Lower lobe of right lung (tissue), 2 donors: ENCODE data around the gene PDLIM1. TPM values are rescaled to one million over a fixed set of nuclear protein-coding genes. Genes with fewer than 3 reads are reported as not detected.

ENCODE experiments used
- ATAC-seq, 2 donors: fragments of 200-7000 bp; cut with Tn5 transposase; one replicate each; pipeline ENCODE4 v1.9.1; 2020 to 2022; ENCODE audit warnings: mild to moderate bottlenecking in 2 of 2, moderate library complexity in 2 of 2
- DNase-seq: peaks from one replicate; pipeline ENCODE4 v3.0.0-alpha.2; 2020
- H3K27ac ChIP-seq: fragments of 200-600 bp; one replicate; pipeline ENCODE4 v1.8.0; 2022
- H3K27me3 ChIP-seq: fragments of 200-600 bp; one replicate; pipeline ENCODE4 v1.8.0; 2022; ENCODE audit warnings: low read depth
- H3K36me3 ChIP-seq: fragments of 200-600 bp; one replicate; pipeline ENCODE4 v1.8.0; 2022; ENCODE audit warnings: mild to moderate bottlenecking
- H3K4me1 ChIP-seq: fragments of 200-600 bp; one replicate; pipeline ENCODE4 v1.8.0; 2022
- H3K4me3 ChIP-seq: fragments of 200-600 bp; one replicate; pipeline ENCODE4 v1.8.0; 2022; ENCODE audit warnings: mild to moderate bottlenecking
- H3K9me3 ChIP-seq: fragments of 200-600 bp; one replicate; pipeline ENCODE4 v1.8.0; 2022
- CTCF ChIP-seq: fragments of 200-600 bp; IDR thresholded peaks from one replicate; pipeline ENCODE4 v1.8.0; 2022; ENCODE audit warnings: antibody characterized with exemption, mild to moderate bottlenecking
- intact Hi-C: fragments of 100-400 bp; cut with DNase I; formaldehyde crosslinking; loops from one replicate; pipeline ENCODE4 v1.11.0; 2022
- total RNA-seq: library from RNA; stranded (reverse); fragmentation: NEBNext Ultra II Directional; extraction: Animal tissue kit (Norgen Biotek cat#: 25700); gene quantifications from one replicate; pipeline ENCODE4 v1.2.1, GENCODE V29; 2021
- donor health status: DM: no; HTN: yes; CAD: no; lungs with severe emphysema.

Gene PDLIM1
- total RNA-seq, 1 donor from 2014 or later, result 178 TPM

GRCh38 chr10:95329296-95329695 is 38.5 kb upstream of the PDLIM1 start:
- TF ChIP-seq CTCF, result no peak
- ATAC-seq, result peak in 1 of 2 donors; percentile 43
- no peak for DNase-seq
- no peaks in the 10 kb centered on the region for H3K27me3 ChIP-seq
- no peak overlapping the region for H3K27ac ChIP-seq
- H3K4me1 ChIP-seq, result peaks cover 30% of the 10 kb centered on the region
- no peaks in the 10 kb centered on the region for H3K9me3 ChIP-seq
- H3K4me3 ChIP-seq, result no peak overlapping the region
- H3K36me3 ChIP-seq, result no peaks in the 10 kb centered on the region
- intact Hi-C loops, result no loop called here

- Histone ChIP-seq H3K4me3 (no peak overlapping the region), H3K36me3 (peaks cover under 1% of the 10 kb centered on the region), H3K4me1 (peaks cover 27% of the 10 kb centered on the region), H3K27me3 (no peaks in the 10 kb centered on the region), H3K9me3 (no peaks in the 10 kb centered on the region), H3K27ac (no peak overlapping the region)
- DNase-seq (no peak), ATAC-seq (no peak)
- intact Hi-C loops, result no loop called here
- no peak for TF ChIP-seq CTCF
Measured at GRCh38 chr10:95328013-95328412, 37.2 kb upstream of the PDLIM1 start.

GRCh38 chr10:95327367-95327766 is 36.6 kb upstream of the PDLIM1 start:
- TF ChIP-seq CTCF, result no peak
- peaks cover 7% of the 10 kb centered on the region for H3K36me3 ChIP-seq
- peak; percentile 60 for DNase-seq
- H3K4me3 ChIP-seq, result no peak overlapping the region
- no peaks in the 10 kb centered on the region for H3K27me3 ChIP-seq
- peak; percentile 59 to 69 for ATAC-seq
- no peak overlapping the region for H3K27ac ChIP-seq
- no peaks in the 10 kb centered on the region for H3K9me3 ChIP-seq
- peaks cover 27% of the 10 kb centered on the region for H3K4me1 ChIP-seq
- intact Hi-C loops, result no loop called here

- peaks cover 17% of the 10 kb centered on the region for H3K36me3 ChIP-seq
- DNase-seq (no peak), ATAC-seq (no peak)
- no peaks in the 10 kb centered on the region for H3K27me3 ChIP-seq
- no peak overlapping the region for H3K27ac ChIP-seq
- peaks cover 27% of the 10 kb centered on the region for H3K4me1 ChIP-seq
- no peak overlapping the region for H3K4me3 ChIP-seq
- no peaks in the 10 kb centered on the region for H3K9me3 ChIP-seq
- intact Hi-C loops, result no loop called here
- TF ChIP-seq CTCF, result no peak
Measured at GRCh38 chr10:95326396-95326795, 35.6 kb upstream of the PDLIM1 start.

GRCh38 chr10:95325863-95326262 is 35.1 kb upstream of the PDLIM1 start:
- Histone ChIP-seq H3K4me3 (no peak overlapping the region), H3K9me3 (no peaks in the 10 kb centered on the region), H3K36me3 (peaks cover 19% of the 10 kb centered on the region), H3K4me1 (peaks cover 23% of the 10 kb centered on the region), H3K27ac (no peak overlapping the region), H3K27me3 (no peaks in the 10 kb centered on the region)
- intact Hi-C loops, result no loop called here
- no peak for TF ChIP-seq CTCF
- ATAC-seq (no peak), DNase-seq (no peak)
